ENCODE measurements around the gene BTF3. TPM values are rescaled to one million over a fixed set of nuclear protein-coding genes. Genes with fewer than 3 reads are reported as not detected.

Gene BTF3
- total RNA-seq, 6 experiments from 2014 or later: 637 to 736 (median 692) TPM

DNA sequence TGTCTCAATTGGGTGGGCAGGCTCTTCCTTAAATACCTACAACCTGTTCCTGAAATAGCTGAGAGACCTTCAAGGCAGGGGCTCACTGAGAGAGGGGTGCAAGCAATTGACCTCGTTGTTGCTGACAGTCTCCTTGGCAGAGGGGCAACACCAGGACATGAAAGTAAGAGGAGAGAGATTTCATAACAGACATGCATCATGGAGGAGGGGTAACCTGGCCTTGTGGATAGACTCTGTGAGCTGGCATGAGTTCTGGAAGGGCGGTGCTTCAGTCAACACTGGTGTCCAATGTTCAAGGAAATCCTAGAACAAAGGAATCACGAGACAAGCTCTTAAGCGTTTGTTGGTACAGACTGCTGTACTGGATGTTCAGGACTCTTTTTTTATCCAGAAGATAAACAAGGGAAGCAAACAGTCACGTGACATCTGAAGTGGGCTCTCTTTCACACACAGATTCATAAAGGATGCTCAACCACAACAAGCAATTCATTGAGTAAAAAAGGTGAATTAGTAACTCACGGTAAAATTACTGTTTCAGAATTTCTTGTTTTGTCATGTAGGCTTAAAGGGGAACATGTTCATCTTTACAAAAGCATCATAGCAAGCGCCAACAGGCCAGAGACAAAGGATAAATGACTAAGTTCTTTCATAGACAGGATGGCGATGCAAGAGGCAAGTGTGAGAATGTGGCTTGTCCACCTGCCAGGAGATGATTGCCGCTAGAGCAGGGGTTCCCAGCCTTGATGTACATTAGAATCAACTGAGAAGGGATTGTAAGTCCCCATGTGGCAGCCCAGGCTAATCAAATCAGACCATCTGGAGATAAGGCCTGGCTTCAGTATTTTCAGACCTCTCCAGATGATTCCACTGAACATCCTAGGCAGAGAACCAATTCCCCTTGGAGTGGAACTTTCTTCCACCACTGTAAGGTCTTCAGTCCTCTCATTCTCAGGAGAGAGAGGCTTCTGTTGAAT is 46.5 kb downstream of the BTF3 start:
- Mint-ChIP-seq H3K27me3 (ENCODE audit: insufficient read depth) (peaks cover 1% of the 10 kb centered on the region; the same call in 1 of the 2 replicates), H3K36me3 (ENCODE audit: low read depth) (no peaks in the 10 kb centered on the region), H3K27ac (no peak overlapping the region), H3K4me3 (no peak overlapping the region), H3K9me3 (no peaks in the 10 kb centered on the region), H3K4me1 (ENCODE audit: low read depth) (peaks cover 26% of the 10 kb centered on the region)
- TF ChIP-seq, protein P1, sequence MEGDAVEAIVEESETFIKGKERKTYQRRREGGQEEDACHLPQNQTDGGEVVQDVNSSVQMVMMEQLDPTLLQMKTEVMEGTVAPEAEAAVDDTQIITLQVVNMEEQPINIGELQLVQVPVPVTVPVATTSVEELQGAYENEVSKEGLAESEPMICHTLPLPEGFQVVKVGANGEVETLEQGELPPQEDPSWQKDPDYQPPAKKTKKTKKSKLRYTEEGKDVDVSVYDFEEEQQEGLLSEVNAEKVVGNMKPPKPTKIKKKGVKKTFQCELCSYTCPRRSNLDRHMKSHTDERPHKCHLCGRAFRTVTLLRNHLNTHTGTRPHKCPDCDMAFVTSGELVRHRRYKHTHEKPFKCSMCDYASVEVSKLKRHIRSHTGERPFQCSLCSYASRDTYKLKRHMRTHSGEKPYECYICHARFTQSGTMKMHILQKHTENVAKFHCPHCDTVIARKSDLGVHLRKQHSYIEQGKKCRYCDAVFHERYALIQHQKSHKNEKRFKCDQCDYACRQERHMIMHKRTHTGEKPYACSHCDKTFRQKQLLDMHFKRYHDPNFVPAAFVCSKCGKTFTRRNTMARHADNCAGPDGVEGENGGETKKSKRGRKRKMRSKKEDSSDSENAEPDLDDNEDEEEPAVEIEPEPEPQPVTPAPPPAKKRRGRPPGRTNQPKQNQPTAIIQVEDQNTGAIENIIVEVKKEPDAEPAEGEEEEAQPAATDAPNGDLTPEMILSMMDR (IDR thresholded peaks at IDR 0.05): no peak
- DNase-seq: no peak

DNA sequence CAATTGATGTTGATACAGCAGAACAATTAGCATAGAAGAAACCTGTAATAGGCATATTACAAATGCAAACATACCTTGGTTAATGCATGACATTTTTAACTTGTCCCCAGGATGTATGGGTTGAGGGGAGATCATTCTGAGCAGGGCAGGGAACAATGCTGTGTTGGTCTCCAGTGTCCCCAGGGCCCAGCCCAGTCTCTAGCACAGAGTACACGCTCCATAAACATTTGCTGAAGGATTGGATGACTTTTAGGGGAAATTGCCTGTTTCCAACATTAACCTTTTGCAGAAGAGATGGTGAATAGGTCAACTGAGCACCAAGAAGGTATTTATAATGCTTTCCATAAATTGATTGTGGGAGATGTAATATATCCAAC is 47.1 kb downstream of the BTF3 start:
- Mint-ChIP-seq H3K27me3 (ENCODE audit: insufficient read depth) (no peaks in the 10 kb centered on the region), H3K9me3 (no peaks in the 10 kb centered on the region), H3K27ac (no peak overlapping the region), H3K36me3 (ENCODE audit: low read depth) (no peaks in the 10 kb centered on the region), H3K4me1 (ENCODE audit: low read depth) (peaks cover 19% of the 10 kb centered on the region), H3K4me3 (no peak overlapping the region)
- TF ChIP-seq, protein P1 (IDR thresholded peaks at IDR 0.05): no peak
- no peak for DNase-seq

DNA sequence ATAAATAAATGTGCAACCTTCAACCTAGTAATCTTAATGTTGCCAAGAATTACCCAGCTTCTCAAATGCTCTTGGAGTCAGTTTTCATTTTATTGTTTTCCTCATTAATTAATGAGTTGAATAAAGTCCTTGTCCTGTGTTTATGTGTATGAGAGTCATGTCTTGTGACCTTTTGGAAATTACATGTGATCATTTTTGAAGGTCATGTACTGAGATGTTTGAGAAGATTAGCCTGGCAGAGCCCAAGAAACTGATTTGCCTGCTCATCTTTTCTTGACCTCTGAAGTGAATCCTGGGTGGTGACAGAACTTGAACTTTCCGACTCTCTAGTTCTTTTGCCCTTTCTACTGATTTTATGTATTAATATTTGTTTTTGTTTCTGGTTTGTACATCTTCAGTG is 51.8 kb downstream of the BTF3 start:
- Mint-ChIP-seq H3K36me3 (ENCODE audit: low read depth) (peaks cover 9% of the 10 kb centered on the region; the same call in 1 of the 2 replicates), H3K4me1 (ENCODE audit: low read depth) (no peaks in the 10 kb centered on the region), H3K27me3 (ENCODE audit: insufficient read depth) (no peaks in the 10 kb centered on the region), H3K9me3 (no peaks in the 10 kb centered on the region), H3K27ac (no peak overlapping the region), H3K4me3 (no peak overlapping the region)
- DNase-seq: no peak
- TF ChIP-seq, protein P1 (IDR thresholded peaks at IDR 0.05): no peak

- no peaks in the 10 kb centered on the region for H3K9me3 Mint-ChIP-seq
- TF ChIP-seq, protein P1 (IDR thresholded peaks at IDR 0.05): no peak
- no peak overlapping the region for H3K4me3 Mint-ChIP-seq
- H3K27ac Mint-ChIP-seq: no peak overlapping the region
- peaks cover 11% of the 10 kb centered on the region for H3K4me1 Mint-ChIP-seq (ENCODE audit: low read depth)
- no peaks in the 10 kb centered on the region for H3K27me3 Mint-ChIP-seq (ENCODE audit: insufficient read depth)
- peaks cover 11% of the 10 kb centered on the region; the same call in 1 of the 2 replicates for H3K36me3 Mint-ChIP-seq (ENCODE audit: low read depth)
- DNase-seq: no peak
Measured at GRCh38 chr5:73552642-73553041, 54.4 kb downstream of the BTF3 start.

Other genes starting within 250 kb of the BTF3 start
- gene FOXD1, start 49.7 kb upstream of the BTF3 start, total RNA-seq (2021; fragmentation: NEBNext Ultra II Directional; extraction: Animal tissue kit (Norgen Biotek cat#: 25700)): 10 to 100 TPM; 40.0 to 50.0 (median 45.4) TPM
- gene ANKRA2, start 67.2 kb downstream of the BTF3 start, total RNA-seq (2021; fragmentation: NEBNext Ultra II Directional; extraction: Animal tissue kit (Norgen Biotek cat#: 25700)): 10 to 100 TPM; 12.5 to 15.1 (median 13.7) TPM
- 10 to 100 TPM; 20.2 to 25.6 (median 24.6) TPM for gene UTP15, start 67.3 kb downstream of the BTF3 start, total RNA-seq (2021; fragmentation: NEBNext Ultra II Directional; extraction: Animal tissue kit (Norgen Biotek cat#: 25700))
- 10 to 100 TPM in 1 of 6 experiments, 1 to 10 TPM in 5; 7.5 to 13.6 (median 8.5) TPM for gene ARHGEF28, start 127.8 kb downstream of the BTF3 start, total RNA-seq (2021; fragmentation: NEBNext Ultra II Directional; extraction: Animal tissue kit (Norgen Biotek cat#: 25700))